MCF 10A (cell line): Measurements from ENCODE around the gene DYDC1. TPM values are rescaled to one million over a fixed set of nuclear protein-coding genes. Genes with fewer than 3 reads are reported as not detected.

Experiments
- BruUV-seq: library from RNA; stranded (reverse); fragments of 400-500 nt; replicated peaks from 2 replicates; lab custom pipeline; 2021; lab: Mats Ljungman, UMichigan
- CTCF ChIA-PET: fragments of 300-600 bp; sonication (Branson Sonifier 250); formaldehyde crosslinking; extraction: SDS; loops from one replicate; lab custom pipeline; 2021; ENCODE audit warnings: antibody characterized with exemption, inconsistent platforms; lab: Yijun Ruan, JAX
- POLR2A ChIA-PET: fragments of 300-600, 350-650 bp; sonication (Branson Sonifier 250); formaldehyde crosslinking; extraction: SDS; loops from one replicate; lab custom pipeline; 2020; ENCODE audit warnings: antibody characterized with exemption, inconsistent platforms; lab: Yijun Ruan, JAX
- DNase-seq: peaks from one replicate; pipeline ENCODE4 v3.0.0-alpha.2; 2018; ENCODE audit not compliant: unreplicated experiment
- H3K27ac Mint-ChIP-seq: one replicate; pipeline ENCODE4 v1.8.0; 2022; ENCODE audit warnings: mild to moderate bottlenecking, low read depth, mixed read lengths; ENCODE audit not compliant: unreplicated experiment
- H3K27me3 Mint-ChIP-seq: one replicate; pipeline ENCODE4 v1.8.0; 2022; ENCODE audit warnings: mixed read lengths; ENCODE audit not compliant: insufficient read depth, unreplicated experiment
- H3K36me3 Mint-ChIP-seq: one replicate; pipeline ENCODE4 v1.8.0; 2022; ENCODE audit warnings: mild to moderate bottlenecking, moderate library complexity, mixed read lengths; ENCODE audit not compliant: insufficient read depth, unreplicated experiment
- H3K4me1 Mint-ChIP-seq: one replicate; pipeline ENCODE4 v1.8.0; 2022; ENCODE audit warnings: mixed read lengths; ENCODE audit not compliant: insufficient read depth, unreplicated experiment
- H3K4me3 Mint-ChIP-seq: one replicate; pipeline ENCODE4 v1.8.0; 2022; ENCODE audit warnings: mild to moderate bottlenecking, moderate library complexity, mixed read lengths; ENCODE audit not compliant: unreplicated experiment
- H3K9me3 Mint-ChIP-seq: one replicate; pipeline ENCODE4 v1.8.0; 2022; ENCODE audit warnings: mixed read lengths; ENCODE audit not compliant: unreplicated experiment
- CTCF ChIP-seq: fragments of 200-600 bp; IDR thresholded peaks from one replicate; pipeline ENCODE4 v1.8.0; 2022; ENCODE audit warnings: antibody characterized with exemption, mild to moderate bottlenecking; ENCODE audit not compliant: unreplicated experiment
- intact Hi-C: fragments of 100-400 bp; cut with micrococcal nuclease; formaldehyde crosslinking; loops from 2 replicates; pipeline ENCODE4 v1.14.1; 2022
- total RNA-seq: library from RNA; stranded (reverse); gene quantifications from 2 replicates; pipeline ENCODE4 v1.2.3, GENCODE V29; 2022

DYDC1 gene
- total RNA-seq, 1 experiment from 2014 or later: not detected

GRCh38 chr10:80322711-80323110 is 33.8 kb downstream of the DYDC1 start:
- no peak for TF ChIP-seq CTCF
- intact Hi-C loops: no loop called here

DNA sequence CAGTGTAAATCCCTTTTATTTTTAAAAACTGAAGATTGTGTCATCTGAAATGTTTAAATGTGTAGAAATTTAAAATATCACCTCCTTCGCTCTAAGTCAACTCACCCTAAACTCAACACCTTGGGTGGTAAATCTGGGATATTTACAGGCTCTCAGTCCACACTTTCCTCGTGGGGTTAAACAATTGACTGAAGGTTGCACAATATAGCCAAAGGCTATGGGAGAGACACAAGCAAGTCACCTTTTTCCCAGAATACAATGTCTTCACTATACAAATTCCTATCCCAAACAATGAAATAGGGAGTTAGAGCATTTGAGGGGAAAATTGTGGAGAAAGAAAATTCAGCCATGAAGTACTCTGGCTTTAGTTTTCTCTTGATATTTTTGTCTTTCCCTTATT is 34.4 kb downstream of the DYDC1 start:
- ChIA-PET POLR2A (interaction anchor here (0.6 to 0.7 kb wide), 3 partner anchors 12 to 558 kb away, joined by 3 to 5 read pairs (median 3); no protein-coding TSS in a partner anchor), CTCF (interaction anchor here (0.5 kb wide), 1 partner anchor 63 kb away, joined by 3 read pairs; no protein-coding TSS in a partner anchor)
- no TSS peak for BruUV-seq
- no peak overlapping the region for H3K4me3 Mint-ChIP-seq
- H3K9me3 Mint-ChIP-seq: no peaks in the 10 kb centered on the region
- no peaks in the 10 kb centered on the region for H3K27me3 Mint-ChIP-seq
- no peak overlapping the region for H3K27ac Mint-ChIP-seq
- no peak for TF ChIP-seq CTCF
- peak; percentile 53 for DNase-seq
- no peaks in the 10 kb centered on the region for H3K36me3 Mint-ChIP-seq
- intact Hi-C loops: no loop called here
- peaks cover 5% of the 10 kb centered on the region for H3K4me1 Mint-ChIP-seq

More at GRCh38 chr10:80322711-80323110, 33.8 kb downstream of the DYDC1 start:
- peaks cover 5% of the 10 kb centered on the region for H3K4me1 Mint-ChIP-seq
- H3K36me3 Mint-ChIP-seq: no peaks in the 10 kb centered on the region
- DNase-seq: no peak
- ChIA-PET CTCF (interaction anchor here (2.0 kb wide), 1 partner anchor 11 kb away, joined by 6 read pairs; no protein-coding TSS in a partner anchor), POLR2A (interaction anchor here (0.6 kb wide), 1 partner anchor 31 kb away, joined by 5 read pairs; no protein-coding TSS in a partner anchor)
- no TSS peak for BruUV-seq
- H3K27ac Mint-ChIP-seq: no peak overlapping the region
- no peaks in the 10 kb centered on the region for H3K27me3 Mint-ChIP-seq
- no peak overlapping the region for H3K4me3 Mint-ChIP-seq
- no peaks in the 10 kb centered on the region for H3K9me3 Mint-ChIP-seq

DNA sequence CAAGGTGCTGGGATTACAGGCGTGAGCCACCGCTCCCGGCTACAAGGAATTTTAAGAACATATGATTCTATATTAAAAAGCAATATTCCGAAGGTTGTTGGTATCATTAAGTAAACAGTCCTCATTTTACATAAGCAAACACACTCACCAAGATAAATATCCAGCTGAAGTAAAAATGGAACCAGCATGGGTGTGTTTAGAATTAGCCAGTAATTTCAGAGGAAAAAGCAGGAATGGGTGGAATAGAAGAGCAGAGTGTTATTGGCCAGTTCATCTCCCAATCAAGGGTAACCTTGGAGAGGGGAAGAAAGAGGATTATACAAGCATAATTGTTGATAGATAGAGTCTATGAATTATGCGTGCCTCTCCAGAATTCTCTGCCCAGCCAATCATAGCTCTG is 35.4 kb downstream of the DYDC1 start:
- POLR2A ChIA-PET: interaction anchor here (1.5 kb wide), 1 partner anchor 10 kb away, joined by 3 read pairs; no protein-coding TSS in a partner anchor
- Mint-ChIP-seq H3K36me3 (no peaks in the 10 kb centered on the region), H3K4me1 (peaks cover 5% of the 10 kb centered on the region), H3K27me3 (no peaks in the 10 kb centered on the region), H3K4me3 (no peak overlapping the region), H3K27ac (no peak overlapping the region), H3K9me3 (no peaks in the 10 kb centered on the region)
- no TSS peak for BruUV-seq
- CTCF ChIA-PET: interaction anchor here (0.6 kb wide), 1 partner anchor 563 kb away, joined by 5 read pairs; no protein-coding TSS in a partner anchor
- TF ChIP-seq CTCF: no peak
- intact Hi-C loops: no loop called here
- DNase-seq: no peak

- DNase-seq: no peak
- H3K4me1 Mint-ChIP-seq: peaks cover 5% of the 10 kb centered on the region
- intact Hi-C loops: no loop called here
- H3K4me3 Mint-ChIP-seq: no peak overlapping the region
- H3K36me3 Mint-ChIP-seq: no peaks in the 10 kb centered on the region
- no TSS peak for BruUV-seq
- H3K9me3 Mint-ChIP-seq: no peaks in the 10 kb centered on the region
- no peaks in the 10 kb centered on the region for H3K27me3 Mint-ChIP-seq
- POLR2A ChIA-PET: interaction anchor here (1.5 kb wide), 1 partner anchor 10 kb away, joined by 3 read pairs; no protein-coding TSS in a partner anchor
- TF ChIP-seq CTCF: no peak
- H3K27ac Mint-ChIP-seq: no peak overlapping the region
- CTCF ChIA-PET: no interaction called here
Measured at GRCh38 chr10:80320377-80320776, 36.2 kb downstream of the DYDC1 start.
